Mucosa of gallbladder (tissue), 1 donor: ENCODE measurements around the gene ZNF384. TPM values are rescaled to one million over a fixed set of nuclear protein-coding genes. Genes with fewer than 3 reads are reported as not detected.

Experiments
- DNase-seq: peaks from one replicate; pipeline ENCODE4 v3.0.0-alpha.2; 2020; ENCODE audit warnings: low spot score
- total RNA-seq: library from RNA; stranded (reverse); gene quantifications from one replicate; pipeline ENCODE4 v1.2.1, GENCODE V29; 2021
- donor health status: DM: no; HTN: no; CAD: no.

Gene ZNF384
- total RNA-seq, 1 donor from 2014 or later, result 60.6 TPM

DNA sequence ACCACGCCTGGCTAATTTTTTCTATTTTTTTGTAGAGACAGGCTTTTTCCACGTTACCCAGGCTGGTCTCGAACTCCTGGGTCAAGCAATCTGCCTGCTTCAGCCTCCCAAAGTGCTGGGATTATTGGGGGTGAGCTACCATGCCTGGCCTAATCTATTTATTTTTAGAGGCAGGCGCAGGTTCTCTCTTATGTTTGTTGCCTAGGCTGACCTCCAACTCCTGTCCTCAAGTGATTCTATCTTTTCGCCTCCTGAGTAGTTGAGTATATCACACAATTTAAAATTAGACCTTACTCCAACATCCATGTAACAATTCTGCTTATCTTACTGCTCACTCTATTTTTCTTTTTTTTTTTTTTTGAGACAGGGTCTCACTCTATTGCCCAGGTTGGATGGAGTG lies 35.2 kb downstream of the ZNF384 start:
- DNase-seq, result no peak

DNA sequence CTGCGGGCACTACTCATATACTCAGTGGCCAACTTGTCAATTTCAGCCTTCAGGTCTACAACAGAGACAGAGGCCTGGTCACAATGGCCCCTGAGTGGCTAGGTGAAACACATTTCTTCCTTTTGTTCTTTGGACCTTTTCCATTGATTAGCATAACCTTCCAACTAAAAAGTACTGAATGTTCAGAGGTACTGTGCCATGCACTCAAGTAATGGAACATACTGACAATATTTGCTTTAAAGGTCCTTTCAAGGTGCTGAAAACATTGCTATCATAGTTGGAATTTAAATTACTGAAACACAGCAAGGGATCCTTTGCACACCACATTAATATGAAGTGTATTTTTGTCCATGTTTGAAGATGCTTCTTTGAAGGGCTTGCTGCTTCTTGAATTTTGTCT lies 35.8 kb downstream of the ZNF384 start:
- DNase-seq, result no peak

DNA sequence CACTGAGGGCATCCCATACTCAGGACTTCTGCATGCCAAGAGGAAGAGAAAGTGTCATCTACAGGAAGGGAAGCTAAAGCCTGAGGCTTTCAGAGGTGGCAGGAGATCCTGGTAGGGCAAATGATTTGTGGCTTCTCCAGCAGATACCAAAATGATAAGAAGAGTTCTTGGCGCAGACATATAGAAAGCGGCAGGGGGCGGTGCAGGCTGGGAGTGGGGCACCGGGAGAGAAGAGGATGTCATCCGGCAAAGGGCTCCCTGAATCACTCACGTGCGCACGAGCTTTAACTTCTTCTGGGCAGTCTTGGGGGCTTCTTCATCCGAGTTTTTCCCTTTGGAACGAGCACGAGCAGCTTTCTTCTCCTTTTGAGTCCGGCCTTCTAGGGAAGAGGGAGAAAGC lies 36.8 kb downstream of the ZNF384 start:
- DNase-seq, result no peak

DNA sequence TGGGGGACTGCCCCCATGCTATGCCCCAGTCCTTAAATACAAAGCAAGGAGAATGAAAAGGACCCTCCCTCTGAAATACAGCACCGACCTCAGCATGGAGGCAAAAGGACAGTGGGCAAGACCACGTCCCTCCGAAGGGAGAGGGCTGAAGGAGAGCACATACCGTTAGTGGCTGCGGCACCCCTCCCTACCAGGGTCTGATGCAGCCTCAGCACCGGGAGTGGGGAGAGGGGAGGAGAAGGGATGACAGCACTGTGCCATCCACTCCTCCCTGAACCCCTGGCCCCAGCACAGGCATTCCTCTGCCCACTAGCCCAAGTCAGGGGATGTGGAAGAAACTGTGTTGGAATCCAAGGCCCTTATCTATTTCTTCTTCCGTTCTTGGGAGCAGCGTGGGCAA lies 38.3 kb downstream of the ZNF384 start:
- DNase-seq, result no peak

DNA sequence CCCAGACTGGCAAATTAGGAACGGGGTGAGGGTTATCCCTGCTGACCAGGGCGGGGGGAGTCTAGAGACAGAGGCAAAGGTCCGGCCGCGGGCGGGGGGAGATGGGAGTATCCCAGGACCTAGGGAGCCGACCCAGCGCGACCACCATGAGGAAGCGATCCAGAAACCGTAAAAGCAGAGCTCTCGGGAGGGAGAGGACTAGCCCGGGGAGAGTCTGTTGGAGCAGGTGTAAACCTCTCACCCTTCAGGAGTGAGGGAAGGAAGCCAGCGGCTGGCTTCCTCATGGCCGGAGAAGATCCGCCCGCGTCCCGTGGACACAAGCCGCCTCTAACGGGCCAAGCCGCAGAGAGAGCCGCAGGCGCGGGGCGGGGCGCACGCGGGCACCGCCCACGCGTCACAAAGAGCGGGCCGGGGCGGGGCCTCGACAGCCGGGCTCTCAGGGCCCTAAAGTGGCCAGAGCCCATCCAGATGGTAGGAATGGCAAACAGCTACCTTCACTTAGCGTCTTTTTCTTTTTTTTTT lies 42.0 kb downstream of the ZNF384 start, which contains the start of gene ACRBP:
Gene ACRBP, minus strand, starts transcription at position 350 of the 522 bp plus-strand sequence. Its CDS starts 66 bp downstream, at position 284.
- peak; percentile 80 for DNase-seq

DNA sequence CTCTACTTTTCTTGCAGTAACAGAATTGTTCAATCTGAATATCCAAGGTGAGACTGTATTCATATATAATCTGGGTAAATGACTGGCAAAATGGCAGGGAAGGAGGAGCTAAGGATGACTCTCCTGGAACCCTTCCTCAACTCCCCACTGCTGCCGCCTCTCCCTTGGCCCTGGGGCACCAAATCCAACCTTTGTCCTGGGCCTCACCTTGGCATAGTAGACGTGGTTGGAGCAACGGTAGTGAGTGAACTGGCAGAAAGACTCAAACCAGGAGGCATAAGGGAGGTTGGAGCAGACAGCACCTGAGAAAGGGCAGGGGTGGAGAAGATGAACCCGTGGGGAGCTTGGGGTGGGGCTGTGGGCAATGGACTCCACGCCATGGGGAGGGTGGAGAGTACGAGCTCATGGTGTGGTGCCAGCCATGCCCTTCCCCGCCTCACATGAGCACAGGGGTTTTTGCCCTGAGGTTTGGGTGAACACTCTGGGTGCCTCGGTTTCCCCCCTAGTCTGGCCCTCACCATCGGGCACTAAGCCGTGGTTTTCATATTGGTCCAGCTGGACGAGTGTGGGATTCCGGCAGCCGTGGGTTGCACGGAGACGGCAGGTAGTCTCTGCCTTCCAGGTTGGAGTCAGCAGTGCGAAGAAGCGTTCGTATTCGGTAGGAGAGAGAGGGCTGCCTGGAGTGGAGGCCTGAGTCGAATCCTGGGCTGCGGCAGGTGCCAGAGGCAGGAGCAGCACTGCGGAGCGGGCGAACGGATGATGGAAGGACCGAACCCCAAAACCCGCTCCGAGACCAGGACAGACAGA lies 42.7 kb downstream of the ZNF384 start:
- DNase-seq, result no peak

DNA sequence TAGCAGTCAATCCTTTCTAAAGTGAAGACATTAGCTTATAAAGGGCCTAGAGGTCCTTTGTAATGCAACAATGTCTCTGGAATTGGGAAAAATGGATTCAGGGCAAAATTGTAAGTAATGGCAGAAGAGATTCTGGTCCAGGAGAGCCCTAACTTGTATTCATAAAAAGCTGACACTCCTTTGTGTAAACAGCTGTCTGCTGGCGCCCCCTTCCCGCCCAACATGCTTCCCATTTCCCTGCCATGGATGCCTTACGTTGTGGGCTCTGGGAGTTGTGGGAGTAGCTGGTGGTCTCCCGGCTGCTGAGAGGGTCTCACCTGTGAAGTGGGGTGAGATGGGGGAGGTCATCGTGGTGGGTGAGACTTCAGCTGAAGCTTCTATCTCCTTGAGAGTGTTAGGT lies 44.3 kb downstream of the ZNF384 start:
- no peak for DNase-seq

DNA sequence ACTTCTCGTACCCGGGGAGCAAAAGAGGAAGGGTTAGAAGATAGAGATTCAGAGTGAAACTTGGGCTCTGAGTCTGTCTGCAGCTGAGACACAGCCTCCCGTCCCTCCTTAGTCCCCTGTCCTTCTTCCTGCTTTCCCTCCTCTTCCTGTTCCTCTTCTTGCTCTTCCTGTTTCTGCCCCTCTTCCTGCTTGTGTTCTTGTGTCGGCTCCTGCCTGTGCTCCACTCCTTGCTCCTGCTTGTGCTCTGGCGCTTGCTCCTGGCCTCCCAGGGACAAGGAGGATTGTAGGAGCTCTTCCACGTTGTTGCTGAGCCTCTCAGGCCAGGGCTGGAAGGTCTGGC lies 44.9 kb downstream of the ZNF384 start:
- DNase-seq, result no peak

DNA sequence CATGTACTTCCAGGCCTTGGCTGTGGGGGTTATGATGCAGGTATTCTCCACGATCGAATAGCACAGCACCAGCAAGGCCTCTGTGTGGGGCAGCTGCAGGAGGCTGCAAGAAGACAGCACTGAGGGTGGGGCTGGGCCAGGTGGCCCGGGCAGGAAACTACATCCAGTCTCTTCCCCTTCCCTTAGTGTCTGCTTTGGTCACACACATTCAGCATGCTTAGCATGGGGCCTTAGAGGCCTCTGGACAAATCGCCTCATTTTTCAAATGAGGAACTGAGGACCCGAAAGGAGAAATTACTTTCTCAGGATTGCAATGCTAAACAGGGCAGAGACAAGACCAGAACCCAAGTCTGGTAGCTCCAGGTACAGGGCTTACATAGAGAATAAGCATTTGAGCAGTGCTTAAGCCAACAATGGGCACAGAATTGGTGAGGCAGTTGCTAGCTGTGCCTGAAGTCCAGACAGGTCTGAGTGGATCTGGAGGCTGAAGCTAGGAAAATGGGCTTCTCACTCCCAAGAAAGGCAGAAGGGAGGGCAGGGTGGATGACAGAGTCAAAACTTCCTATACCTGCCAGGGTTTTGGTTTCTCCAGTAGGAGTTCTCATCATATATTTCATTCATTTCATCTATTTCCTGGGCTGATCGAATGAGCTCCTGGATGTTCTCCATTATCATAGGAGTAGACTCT lies 45.5 kb downstream of the ZNF384 start:
- no peak for DNase-seq

DNA sequence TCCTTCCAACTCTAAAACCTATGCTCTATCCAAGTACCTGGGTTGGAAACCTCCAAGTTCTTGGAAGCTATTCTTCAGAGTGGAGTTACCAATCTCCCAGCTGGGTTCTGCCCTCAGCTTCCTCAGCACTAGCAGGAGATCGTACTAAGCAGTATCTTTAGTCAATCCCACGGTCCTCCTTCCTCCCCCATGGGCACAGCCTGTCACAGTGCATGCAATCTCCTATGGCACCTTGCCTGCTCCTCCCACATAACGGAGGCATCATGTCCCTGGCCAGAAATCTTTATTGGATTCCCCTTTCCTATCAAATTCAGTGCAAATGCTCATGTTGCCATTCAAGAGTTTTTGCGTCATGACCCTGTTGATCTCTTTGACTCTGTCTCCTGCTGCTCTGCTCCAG lies 48.0 kb downstream of the ZNF384 start:
- no peak for DNase-seq

DNA sequence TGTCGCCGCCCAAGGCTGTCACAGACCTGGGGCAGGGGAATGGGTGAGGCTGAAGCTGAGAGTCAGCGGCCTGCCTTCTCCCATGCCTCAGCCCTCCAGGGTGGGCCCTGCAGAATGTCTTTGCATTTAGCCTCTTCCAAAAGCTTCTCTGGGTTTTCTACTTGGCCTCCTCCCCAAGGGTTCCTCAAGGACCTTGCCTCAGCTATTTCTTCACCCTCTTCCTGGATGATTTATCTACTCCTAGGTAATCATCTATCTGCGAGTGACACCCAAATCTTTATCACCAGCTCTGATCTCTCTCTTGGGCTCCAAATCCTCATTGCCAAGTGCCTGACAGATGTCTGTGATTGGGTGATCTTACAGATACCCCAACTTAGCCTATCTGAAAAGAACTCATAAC lies 48.7 kb downstream of the ZNF384 start:
- no peak for DNase-seq

DNA sequence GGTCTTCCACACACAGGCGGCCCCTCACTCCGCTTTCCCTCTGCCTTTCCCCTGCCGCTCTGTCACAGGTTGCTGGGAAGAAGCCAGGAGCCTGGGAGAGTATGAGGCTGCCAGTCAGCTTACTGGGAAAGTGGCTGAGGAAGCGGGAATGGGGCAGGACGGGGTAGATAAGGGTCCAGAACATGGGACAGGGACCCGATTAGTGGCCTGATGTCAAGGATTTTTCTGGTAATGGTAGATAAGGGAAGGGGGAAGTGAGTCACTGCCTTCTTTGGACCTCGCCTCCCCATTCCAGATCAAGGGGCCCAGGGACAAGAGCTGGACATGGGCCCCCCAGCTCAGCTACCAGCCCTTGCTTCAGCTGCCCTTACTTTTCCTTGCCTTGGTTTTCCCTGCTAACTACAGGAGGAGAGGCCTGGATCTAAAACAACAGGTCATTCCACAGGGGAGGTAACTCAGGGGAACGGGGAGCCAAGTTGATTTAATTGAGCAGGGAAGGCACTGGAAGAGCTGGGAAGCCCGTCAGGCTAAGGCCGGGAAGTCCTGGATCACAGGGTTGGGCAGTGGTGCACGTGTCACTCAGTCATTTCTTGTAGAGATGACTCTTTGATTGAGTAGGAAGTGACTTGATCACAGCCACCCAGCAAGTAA lies 49.9 kb downstream of the ZNF384 start:
- DNase-seq, result no peak

DNA sequence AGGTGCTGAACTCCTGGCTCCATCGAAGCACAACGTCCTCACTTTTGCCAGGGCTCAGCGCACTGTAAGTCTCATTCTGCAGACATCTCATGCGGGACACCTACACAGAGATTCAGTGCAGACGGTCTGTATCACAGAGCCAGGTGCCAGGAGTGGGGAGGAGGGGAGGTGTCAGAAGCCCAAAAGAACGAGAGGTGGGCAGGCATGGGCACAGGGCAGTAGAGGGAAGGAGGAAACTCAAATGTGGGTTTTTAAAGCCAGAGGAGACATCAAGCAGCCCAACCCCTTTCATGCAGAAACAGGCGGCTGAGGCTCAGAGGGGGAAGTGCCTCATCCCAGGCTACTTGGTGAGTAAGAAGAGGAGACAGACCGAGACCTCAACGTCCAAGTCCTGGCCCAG lies 50.9 kb downstream of the ZNF384 start:
- DNase-seq, result no peak

DNA sequence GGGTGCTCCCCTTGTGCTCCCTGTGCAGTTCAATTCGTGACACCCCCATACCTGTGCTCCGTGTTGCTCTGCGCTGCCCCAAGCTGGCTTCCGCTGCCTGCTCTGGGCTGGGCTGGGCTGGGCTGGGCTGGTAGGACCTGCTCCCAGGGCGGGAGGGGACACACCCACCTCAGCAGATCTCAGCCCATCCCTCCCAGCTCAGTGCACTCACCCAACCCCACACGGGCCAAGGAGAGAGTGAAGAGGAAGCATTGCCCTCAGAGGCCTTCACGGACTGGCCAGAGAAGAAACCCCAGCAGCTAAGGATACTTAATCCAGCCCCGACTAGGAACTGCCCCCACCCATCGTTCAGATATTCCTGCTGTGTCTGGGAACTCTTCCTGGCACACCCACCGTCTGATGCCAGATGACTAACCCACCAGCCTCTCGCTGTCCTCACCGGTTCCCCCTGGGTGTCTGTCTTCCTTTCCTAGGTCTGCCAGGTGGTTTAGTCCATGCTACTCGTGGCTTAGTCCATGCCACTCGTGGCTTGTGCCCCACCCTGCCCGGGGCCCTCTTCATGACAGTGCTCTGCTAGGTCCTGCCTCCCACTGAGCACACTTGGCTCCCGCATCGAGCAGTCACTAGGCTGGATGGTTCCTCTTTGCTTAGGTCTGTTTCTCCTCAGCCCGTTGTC lies 53.2 kb downstream of the ZNF384 start, which contains the start of gene LPAR5:
Gene LPAR5, minus strand, starts transcription at position 104 of the 676 bp plus-strand sequence. CDS start 14,711 bp downstream, outside the sequence.
- DNase-seq, result peak; percentile 81

DNA sequence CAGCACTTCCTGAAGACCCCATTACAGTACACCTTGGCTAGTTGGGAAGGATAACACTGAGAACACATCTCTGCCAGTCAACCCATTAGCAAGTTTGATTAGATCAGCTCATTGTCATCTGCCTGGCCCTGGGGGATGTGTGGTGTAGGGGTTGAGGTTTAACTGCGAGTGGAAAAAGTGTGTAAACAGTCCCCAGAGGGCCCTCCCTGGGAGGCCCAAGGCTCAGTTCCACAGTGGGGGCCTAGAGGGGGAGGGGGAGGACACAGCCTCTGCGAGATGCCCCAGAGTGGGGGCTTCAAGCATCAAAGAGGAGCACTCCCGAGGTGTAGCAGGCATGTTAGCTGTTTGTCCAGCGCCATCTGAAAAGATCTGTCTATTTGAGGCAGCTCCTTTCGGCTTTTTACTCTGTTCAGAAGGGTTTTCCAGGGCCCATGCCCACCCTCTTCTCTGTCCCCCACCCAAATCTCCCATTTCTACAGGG lies 53.8 kb downstream of the ZNF384 start:
- no peak for DNase-seq

DNA sequence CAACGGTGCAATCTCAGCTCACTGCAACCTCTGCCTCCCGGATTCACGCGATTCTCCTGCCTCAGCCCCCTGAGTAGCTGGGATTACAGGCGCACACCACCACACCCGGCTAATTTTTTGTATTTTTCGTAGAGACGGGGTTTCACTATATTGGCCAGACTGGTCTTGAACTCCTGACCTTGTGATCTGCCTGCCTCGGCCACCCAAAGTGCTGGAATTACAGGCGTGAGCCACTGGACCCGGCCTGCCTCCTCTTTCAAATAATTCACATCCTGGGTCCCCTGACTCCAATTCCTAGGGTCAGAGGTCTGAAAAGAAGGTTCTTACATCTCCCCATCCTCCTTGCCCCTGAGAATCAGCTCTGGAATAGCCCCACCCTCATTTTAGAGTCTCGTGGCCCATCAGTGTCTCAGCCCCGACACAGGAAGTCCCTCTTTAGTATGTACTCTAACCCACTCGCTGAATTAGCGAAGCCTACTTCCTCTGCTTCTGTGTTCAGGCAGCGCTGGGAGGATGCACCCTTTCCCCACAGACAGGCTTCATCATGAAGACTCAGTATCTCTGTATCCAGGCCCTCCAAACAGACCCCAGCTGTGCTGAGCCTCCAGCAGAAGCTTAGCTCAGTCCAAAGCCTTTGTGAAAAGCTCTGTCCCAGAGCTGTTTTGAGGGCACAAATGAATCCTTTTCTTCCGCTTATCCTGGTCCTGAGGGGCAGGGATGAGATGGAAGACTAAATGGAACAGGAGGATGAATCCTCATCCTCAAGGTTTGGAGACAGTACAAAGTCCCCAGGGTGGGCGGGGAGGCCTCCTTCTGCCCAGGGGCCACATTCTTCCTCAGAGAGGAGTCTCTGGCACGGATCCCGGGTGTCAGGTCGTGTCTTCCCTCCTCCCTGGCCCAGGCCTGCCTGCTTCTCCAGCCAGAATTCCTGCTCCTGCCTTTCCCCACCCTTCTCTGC lies 56.9 kb downstream of the ZNF384 start:
- no peak for DNase-seq

DNA sequence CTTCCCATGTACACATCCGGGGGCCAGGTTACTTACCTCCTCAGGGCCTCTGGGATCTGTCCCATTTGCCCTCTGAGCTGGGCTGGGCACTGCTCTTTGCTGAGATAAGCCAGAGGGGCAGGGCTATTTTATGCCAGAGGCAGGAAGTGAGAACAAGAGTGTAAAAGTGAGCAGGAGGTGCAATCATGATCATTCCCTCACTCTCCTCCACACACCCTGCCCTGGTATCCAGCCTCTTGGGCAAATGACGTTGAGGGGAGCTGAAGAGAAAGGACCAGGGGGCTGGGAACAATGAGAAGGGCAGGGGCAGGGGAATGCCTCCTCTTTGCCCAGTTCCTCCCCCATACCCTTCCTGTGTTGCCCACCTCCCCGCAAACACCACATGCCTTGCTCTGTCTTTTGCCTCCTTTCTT lies 57.6 kb downstream of the ZNF384 start:
- DNase-seq, result no peak

DNA sequence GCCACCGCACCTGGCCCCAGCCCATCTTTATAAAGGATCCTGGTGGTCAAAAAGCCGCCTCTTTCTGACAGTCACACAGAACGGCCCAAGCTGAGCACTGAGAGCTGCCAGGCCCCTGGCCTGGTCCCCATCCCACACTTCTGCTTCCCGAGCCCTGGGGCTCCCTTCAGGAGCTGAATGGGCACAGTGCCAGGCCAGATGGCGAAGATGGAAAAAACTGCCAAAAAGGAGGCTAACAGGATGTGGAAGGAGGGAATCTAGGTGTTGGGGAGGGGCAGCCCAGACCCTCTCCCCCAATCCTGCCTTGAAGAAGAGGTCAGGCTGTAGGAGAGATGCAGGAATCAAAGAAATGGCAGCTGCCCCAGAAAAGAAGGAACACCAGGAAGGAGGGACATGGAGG lies 58.4 kb downstream of the ZNF384 start:
- no peak for DNase-seq

DNA sequence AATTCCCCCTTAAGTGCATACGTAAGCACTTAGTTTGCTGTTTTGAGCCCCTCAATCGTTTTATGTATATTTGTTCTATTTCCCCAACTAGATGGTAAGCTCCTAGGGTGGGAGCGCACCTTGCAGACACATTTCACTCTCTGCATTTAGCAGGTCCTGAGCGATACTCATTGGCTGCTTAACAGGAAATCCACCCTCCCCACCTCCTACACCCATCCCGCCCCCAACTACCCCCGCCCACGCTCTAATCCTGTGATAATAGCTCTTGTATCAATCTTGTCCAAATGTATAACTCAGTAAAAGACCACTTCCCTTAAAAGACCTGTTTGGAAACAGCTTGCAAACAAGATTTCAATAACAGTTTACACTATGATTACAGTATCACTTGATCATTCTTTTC lies 61.6 kb downstream of the ZNF384 start:
- no peak for DNase-seq

DNA sequence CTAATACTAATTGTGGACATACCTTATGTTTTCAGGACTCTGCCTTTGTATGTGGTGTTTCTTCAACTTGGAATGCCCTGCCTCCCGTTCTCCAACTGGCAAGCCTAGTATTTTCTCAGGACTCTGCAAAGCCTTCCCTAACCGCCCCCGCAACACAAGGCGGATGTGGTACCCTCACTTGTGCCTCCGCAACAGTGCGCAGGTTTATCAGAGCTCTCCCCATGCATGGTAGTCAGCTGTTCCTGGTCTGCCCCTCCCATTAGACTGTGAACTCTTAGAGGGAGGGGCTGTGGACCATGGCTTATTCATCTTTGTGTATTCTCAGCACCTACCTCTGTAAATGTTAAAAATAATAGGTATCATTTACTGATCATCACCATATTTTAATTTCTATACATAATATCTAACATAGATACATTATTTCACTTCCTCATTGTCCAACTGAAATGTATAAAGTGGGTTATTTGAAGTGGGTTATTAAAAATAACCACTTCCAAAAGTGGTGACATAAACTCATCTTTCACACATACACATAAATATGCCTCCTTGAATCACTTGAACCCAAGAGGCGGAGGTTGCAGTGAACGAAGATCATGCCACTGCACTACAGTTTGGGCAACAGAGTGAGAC lies 62.4 kb downstream of the ZNF384 start:
- no peak for DNase-seq
